ENCODE results near the gene RDM1.

DNA sequence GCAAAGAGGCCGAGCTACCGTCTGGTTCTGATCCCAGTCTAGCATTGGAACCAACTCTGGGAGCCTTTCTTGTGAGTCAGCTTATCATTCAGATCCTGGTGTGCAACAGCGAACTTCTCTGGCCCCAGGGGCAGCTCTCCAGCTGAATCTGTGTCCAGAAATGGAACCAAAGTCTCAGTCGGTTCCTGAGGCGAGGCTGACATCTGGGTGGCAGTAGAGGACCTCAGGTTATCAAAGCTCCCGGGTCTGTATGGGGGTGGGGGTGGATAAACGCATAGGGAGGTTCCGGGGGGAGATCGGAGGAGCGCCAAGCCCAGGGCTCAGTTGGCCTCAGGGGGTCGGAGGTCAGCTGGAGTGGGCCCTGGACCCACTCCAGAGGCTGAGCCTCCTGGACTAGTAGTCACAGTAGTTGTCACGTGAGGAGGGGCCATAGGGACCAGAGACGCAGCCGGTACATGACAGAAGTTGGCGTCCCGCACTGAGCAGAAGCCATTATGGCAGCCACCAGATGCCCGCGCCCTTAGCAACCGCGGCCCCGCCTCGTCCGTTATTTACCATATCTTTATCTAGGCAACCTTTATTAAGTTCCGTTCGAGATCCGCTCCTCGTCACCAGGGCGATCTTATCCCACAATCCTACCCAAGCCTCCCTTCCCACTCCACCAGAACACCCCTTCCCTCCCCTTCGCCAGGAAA, 12.9 kb downstream of the RDM1 start:
- TF ChIP-seq, protein P1, sequence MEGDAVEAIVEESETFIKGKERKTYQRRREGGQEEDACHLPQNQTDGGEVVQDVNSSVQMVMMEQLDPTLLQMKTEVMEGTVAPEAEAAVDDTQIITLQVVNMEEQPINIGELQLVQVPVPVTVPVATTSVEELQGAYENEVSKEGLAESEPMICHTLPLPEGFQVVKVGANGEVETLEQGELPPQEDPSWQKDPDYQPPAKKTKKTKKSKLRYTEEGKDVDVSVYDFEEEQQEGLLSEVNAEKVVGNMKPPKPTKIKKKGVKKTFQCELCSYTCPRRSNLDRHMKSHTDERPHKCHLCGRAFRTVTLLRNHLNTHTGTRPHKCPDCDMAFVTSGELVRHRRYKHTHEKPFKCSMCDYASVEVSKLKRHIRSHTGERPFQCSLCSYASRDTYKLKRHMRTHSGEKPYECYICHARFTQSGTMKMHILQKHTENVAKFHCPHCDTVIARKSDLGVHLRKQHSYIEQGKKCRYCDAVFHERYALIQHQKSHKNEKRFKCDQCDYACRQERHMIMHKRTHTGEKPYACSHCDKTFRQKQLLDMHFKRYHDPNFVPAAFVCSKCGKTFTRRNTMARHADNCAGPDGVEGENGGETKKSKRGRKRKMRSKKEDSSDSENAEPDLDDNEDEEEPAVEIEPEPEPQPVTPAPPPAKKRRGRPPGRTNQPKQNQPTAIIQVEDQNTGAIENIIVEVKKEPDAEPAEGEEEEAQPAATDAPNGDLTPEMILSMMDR (IDR thresholded peaks at IDR 0.05) = no peak
- no peak for TF ChIP-seq EP300 (IDR thresholded peaks at IDR 0.05)
- TF ChIP-seq POLR2A (IDR thresholded peaks at IDR 0.05; ENCODE audit: low read depth) = no peak
